Tibial artery (tissue), 4 donors: ENCODE data around the gene CHRDL2.

Experiments used
- DNase-seq, 2 donors: peaks; one replicate each; pipeline ENCODE4 v3.0.0-alpha.2; 2019
- H3K27ac ChIP-seq, 2 donors: fragments of 200-600 bp; sonication (generic) in 1 of 2; 1 replicate in 1 of 2; 2 replicates in 1 of 2; pipeline ENCODE4 v1.5.1; 2018 to 2019; ENCODE audit warnings: mild to moderate bottlenecking in 1 of 2
- H3K27me3 ChIP-seq, 2 donors: fragments of 200-600 bp; sonication (generic) in 1 of 2; one replicate each; pipeline versions ENCODE4 v1.5.1 to v1.6.0; 2016 to 2019
- H3K36me3 ChIP-seq, 3 donors: fragments of 200-600 bp; sonication (generic) in 2 of 3; one replicate each; pipeline ENCODE4 v1.5.1; 2016 to 2019; ENCODE audit warnings: mild to moderate bottlenecking in 2 of 3
- H3K4me1 ChIP-seq, 4 donors: fragments of 200-600 bp; sonication (generic) in 2 of 4; 1 replicate in 3 of 4; 2 replicates in 1 of 4; pipeline ENCODE4 v1.5.1; 2016 to 2019
- H3K4me3 ChIP-seq, 2 donors: fragments of 200-600 bp; sonication (generic) in 1 of 2; 1 replicate in 1 of 2; 2 replicates in 1 of 2; pipeline ENCODE4 v1.5.1; 2018 to 2019; ENCODE audit warnings: mild to moderate bottlenecking in 2 of 2
- H3K9me3 ChIP-seq, 3 donors: fragments of 200-600 bp; sonication (generic) in 1 of 3; one replicate each; pipeline ENCODE4 v1.5.1; 2016 to 2019
- intact Hi-C: fragments of 100-400 bp; cut with DNase I; formaldehyde crosslinking; loops from one replicate; pipeline ENCODE4 v1.15.0; 2023; ENCODE audit warnings: low total_unique reads
- TF ChIP-seq, protein P1 (sequence below), 2 experiments: fragments of 200-600 bp in 1 of 2; fragments of 450-650 bp in 1 of 2; IDR thresholded peaks; one replicate each; pipeline ENCODE4 v1.5.1; 2017 to 2019; ENCODE audit warnings: antibody characterized with exemption in 2 of 2, mild to moderate bottlenecking in 1 of 2, moderate library complexity in 1 of 2

The CHRDL2 gene

DNA sequence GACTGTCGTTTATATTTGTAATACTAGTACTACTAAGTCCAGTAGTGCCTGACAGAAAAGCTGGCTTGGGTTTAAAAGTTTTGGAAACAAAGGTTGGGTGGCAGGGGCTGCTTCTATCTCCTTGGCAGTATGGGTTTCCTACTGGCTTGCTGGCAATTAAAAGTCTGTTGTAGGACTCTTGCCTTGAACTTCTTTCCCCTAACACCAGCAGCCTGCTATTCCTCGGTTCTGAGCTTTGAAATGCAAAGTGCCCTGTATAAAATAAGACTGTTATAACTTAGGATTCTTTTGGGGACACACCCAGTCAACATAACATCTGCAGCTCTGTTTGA, 18.7 kb upstream of the CHRDL2 start:
- Histone ChIP-seq H3K27me3 (no peaks in the 10 kb centered on the region), H3K36me3 (no peaks in the 10 kb centered on the region), H3K4me1 (peaks cover 0 to 53% (median 30%) of the 10 kb centered on the region in 4 donors), H3K4me3 (peak overlapping the region; percentile 74 to 80), H3K27ac (peak overlapping the region; percentile 90 to 93), H3K9me3 (no peaks in the 10 kb centered on the region)
- TF ChIP-seq, protein P1, sequence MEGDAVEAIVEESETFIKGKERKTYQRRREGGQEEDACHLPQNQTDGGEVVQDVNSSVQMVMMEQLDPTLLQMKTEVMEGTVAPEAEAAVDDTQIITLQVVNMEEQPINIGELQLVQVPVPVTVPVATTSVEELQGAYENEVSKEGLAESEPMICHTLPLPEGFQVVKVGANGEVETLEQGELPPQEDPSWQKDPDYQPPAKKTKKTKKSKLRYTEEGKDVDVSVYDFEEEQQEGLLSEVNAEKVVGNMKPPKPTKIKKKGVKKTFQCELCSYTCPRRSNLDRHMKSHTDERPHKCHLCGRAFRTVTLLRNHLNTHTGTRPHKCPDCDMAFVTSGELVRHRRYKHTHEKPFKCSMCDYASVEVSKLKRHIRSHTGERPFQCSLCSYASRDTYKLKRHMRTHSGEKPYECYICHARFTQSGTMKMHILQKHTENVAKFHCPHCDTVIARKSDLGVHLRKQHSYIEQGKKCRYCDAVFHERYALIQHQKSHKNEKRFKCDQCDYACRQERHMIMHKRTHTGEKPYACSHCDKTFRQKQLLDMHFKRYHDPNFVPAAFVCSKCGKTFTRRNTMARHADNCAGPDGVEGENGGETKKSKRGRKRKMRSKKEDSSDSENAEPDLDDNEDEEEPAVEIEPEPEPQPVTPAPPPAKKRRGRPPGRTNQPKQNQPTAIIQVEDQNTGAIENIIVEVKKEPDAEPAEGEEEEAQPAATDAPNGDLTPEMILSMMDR (IDR thresholded peaks at IDR 0.05): no peak
- no peak for DNase-seq
- intact Hi-C loops: no loop called here

DNA sequence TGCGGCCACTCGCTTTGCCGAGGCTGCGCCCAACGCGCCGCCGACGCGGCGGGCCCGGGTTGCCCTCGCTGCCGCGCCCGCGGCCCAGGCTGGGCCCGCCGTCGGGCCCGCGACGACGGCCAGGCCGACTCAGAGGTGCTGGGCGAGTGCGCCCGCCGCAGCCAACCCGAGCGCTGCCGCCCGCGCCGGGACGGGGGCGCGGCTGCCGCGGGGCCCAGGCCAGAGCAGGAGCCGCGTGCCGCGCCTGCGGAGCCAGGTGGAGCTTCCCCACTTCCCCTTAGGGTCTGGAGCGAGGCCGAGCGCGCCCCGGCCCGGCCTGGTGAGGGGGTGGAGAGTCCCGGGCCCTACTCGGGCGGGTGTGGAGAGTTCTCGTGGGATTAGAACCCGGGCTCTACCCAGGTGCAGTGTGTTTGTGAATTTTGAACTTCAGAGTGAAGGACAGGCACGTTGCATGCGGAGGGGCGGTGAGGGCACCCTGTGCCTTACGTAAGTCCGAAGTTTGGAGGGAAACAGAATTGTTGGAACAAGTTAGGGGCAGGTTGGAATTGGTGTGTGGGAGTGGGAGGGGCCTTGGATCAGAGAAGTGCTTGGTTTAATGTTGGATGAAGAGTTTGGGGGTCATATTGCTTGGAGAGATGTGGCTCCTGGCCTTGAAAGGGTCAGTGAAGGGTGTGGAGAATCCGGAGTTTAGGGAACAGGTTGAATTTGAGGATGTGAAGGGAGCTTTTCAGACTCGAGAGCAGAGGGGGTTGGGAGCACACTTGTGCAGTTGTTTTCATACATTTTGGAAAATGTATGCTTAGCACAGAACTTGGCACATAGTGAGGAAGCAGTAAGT, 18.1 kb upstream of the CHRDL2 start:
- intact Hi-C loops: no loop called here

DNA sequence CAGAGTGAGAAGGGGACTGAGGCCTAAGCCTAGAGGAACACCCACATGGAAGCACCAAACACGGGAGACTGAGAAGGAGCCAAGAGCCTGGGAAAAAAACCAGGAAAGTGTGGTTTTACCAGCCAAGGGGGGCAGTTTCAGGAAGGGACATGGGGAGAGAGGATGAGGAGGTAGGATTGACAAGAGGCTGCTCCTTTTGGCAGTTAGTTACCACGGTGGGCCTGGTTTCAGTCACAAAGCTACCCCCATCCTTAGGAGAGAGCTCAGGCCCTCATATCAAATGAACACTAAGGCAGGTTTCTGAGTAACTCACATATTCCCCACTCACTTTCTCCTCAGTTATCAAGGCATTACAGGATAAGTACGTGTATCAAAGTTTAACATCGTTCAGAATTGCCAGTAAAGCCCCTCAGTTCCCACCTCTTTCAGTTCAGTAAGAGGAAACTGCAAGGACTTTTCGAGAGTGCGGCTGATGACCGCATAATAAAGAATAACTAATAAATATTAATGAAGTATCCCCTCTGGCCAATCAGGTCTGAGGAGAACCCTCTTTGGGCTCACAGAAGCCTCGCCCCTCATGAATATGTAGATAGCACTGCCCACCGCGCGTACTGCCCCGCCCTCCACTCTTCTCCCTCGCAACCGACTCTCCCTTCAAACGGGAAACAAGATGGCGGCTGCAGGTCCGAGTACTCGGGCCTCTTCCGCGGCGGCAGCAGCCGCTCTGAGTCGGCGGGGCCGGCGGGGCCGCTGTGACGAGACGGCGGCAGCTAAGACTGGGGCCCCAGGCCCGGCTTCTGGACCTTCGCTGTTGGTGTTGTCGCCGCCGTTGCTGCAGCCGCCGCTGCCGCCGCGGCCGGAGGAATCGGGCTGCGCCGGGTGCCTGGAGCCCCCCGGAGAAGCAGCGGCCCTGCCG, 17.2 kb upstream of the CHRDL2 start, which contains the start of gene RNF169:
Gene RNF169, plus strand, starts transcription at position 639 of the 916 bp plus-strand sequence. Its CDS starts 32 bp downstream, at position 671.
- TF ChIP-seq, protein P1 (IDR thresholded peaks at IDR 0.05): no peak
- Histone ChIP-seq H3K27ac (peak within 1 kb of the TSS; percentile 90 to 93), H3K4me1 (peaks cover 0 to 39% (median 16%) of the 10 kb centered on the region in 4 donors), H3K27me3 (no peaks in the 10 kb centered on the region), H3K4me3 (peak within 1 kb of the TSS; percentile 74 to 80), H3K36me3 (no peaks in the 10 kb centered on the region), H3K9me3 (no peaks in the 10 kb centered on the region)
- intact Hi-C loops: no loop called here
- peak; percentile 97 to 98 for DNase-seq

More for the DNA sequence above, 18.1 kb upstream of the CHRDL2 start:
- Histone ChIP-seq H3K4me3 (peak overlapping the region; percentile 74 to 80), H3K36me3 (no peaks in the 10 kb centered on the region), H3K4me1 (peaks cover 0 to 48% (median 25%) of the 10 kb centered on the region in 4 donors), H3K9me3 (no peaks in the 10 kb centered on the region), H3K27ac (peak overlapping the region; percentile 90 to 93), H3K27me3 (no peaks in the 10 kb centered on the region)
- TF ChIP-seq, protein P1 (IDR thresholded peaks at IDR 0.05): peak in 1 of 2 experiments; percentile 6
- peak; percentile 23 to 67 for DNase-seq

DNA sequence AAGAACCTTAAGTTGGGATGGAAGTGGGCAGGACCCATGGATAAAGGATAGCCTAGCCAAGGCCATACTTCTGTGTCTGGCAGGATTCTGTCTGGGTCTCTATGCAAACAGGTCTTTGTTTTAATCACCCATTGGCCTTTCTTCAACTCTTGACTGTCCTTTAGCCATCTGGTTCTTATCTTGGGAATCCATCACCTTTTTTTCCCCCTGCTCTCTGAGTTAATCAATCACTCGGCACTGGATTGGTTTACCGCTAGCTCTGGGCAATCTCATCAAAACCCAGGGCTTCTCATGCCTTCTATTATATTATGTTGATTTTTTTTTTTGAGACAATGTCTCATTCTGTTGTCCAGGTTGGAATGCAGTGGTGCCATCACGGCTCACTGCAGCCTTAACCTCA, 15.6 kb upstream of the CHRDL2 start:
- Histone ChIP-seq H3K27ac (no peak overlapping the region), H3K36me3 (no peaks in the 10 kb centered on the region), H3K4me1 (peaks cover 0 to 32% (median 15%) of the 10 kb centered on the region in 4 donors), H3K27me3 (no peaks in the 10 kb centered on the region), H3K4me3 (no peak overlapping the region), H3K9me3 (no peaks in the 10 kb centered on the region)
- TF ChIP-seq, protein P1 (IDR thresholded peaks at IDR 0.05): no peak
- intact Hi-C loops: no loop called here
- no peak for DNase-seq

DNA sequence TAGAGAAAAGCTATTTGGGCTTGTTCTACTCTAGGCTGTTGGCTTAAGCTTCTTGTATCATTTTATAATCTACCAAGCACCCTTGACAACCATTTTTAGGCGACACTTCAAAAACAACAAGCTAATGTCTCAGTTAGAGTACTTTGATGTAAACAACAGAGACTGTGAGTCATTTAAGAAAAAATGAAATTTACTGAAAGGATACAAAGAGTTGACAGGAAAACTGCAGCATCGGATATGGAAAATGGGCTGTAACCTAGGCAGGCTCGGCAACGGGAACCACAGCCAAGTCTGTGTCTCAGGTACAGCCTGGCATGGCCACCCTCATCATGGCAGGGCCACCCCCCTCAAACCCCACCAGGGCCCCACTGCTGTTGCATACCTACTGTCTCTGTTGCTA, 13.1 kb upstream of the CHRDL2 start:
- no peaks in the 10 kb centered on the region for H3K36me3 ChIP-seq
- H3K4me1 ChIP-seq: peaks cover 0 to 13% (median 9%) of the 10 kb centered on the region in 4 donors
- no peak overlapping the region for H3K4me3 ChIP-seq
- H3K27me3 ChIP-seq: no peaks in the 10 kb centered on the region
- no peak overlapping the region for H3K27ac ChIP-seq
- intact Hi-C loops: no loop called here
- TF ChIP-seq, protein P1 (IDR thresholded peaks at IDR 0.05): no peak
- no peaks in the 10 kb centered on the region for H3K9me3 ChIP-seq
- DNase-seq: no peak
